ENCODE results near the gene TNF. TPM values are rescaled to one million over a fixed set of nuclear protein-coding genes. Genes with fewer than 3 reads are reported as not detected.
A peak's percentile ranks its signal among the peaks of the same experiment; 100 is the strongest.
"Not testable (repeated sequence)": the region's sequence is repeated elsewhere in the genome, so short reads cannot be mapped to it uniquely, and the experiment has no call there.

TNF gene
- total and polyA plus RNA-seq, 2 of the 13 experiments (the other 11 are each of a cell fraction or from before 2014, with no cell fraction given): not detected

DNA sequence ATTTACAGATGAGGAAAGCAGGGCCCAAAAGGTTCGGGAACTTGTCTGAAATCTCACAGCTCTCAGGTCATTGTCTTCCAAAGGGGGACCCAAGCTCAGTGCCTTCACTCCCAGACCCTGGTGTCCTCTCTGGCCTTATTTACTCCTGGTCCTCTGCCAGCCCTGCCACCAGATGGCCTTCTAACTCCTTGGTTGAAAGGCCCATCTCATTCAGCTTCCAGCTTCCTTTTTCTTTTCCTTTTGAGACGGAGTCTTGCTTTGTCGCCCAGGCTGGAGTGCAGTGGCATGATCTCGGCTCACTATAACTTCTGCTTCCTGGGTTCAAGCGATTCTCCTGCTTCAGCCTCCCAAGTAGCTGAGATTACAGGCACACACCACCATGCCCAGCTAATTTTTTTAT lies 24.0 kb upstream of the TNF start:
- H3K4me2 ChIP-seq (ENCODE audit: low read depth, low read length); H2AFZ ChIP-seq (ENCODE audit: low read length); H3K27ac ChIP-seq (ENCODE audit: extremely low read length, insufficient read depth, low read length); H4K20me1 ChIP-seq (ENCODE audit: insufficient read depth, low read length); DNase-seq (ENCODE audit: low spot score); H3K27me3 ChIP-seq (ENCODE audit: control insufficient read depth in 1 of 2, insufficient read depth in 2 of 2, low read length in 2 of 2); H3K79me2 ChIP-seq (ENCODE audit: insufficient read depth, low read length); FAIRE-seq; H3K9ac ChIP-seq (ENCODE audit: insufficient read depth, low read depth, low read length); ATAC-seq; H3K9me3 ChIP-seq (ENCODE audit: low read length); in situ Hi-C loops (cut with HindIII; ENCODE audit: extremely low pct_ligation_motif_present, low pct_unique_long_range_greater_than_20kb); BruUV-seq (replicated peaks); H3K4me3 ChIP-seq (replicated peaks in 1 of 3; ENCODE audit: insufficient read depth in 1 of 3, low read depth in 2 of 3, low read length in 3 of 3); TF ChIP-seq FOXA1 (IDR thresholded peaks at IDR 0.05): not testable (repeated sequence)
- TF ChIP-seq FOXA3 (CRISPR knock-in tag; IDR thresholded peaks at IDR 0.05) (peak; percentile 31; the same call in 1 of the 2 replicates), SMC3 (IDR thresholded peaks at IDR 0.05; ENCODE audit: low read length) (peak; percentile 65), CTCF (CRISPR knock-in tag; IDR thresholded peaks at IDR 0.05) (peak; percentile 73), STAG1 (CRISPR knock-in tag; IDR thresholded peaks at IDR 0.05) (peak; percentile 73), RAD21 (CRISPR knock-in tag; IDR thresholded peaks at IDR 0.05) (0 out of 2 replicates have a peak, but pooled peaks have one; percentile 36), FOXA1 (CRISPR knock-in tag; IDR thresholded peaks at IDR 0.05) (peak; percentile 73)
- H3K36me3 ChIP-seq (replicated peaks in 1 of 2; ENCODE audit: control insufficient read depth in 1 of 2, insufficient read depth in 2 of 2, low read length in 2 of 2): peaks cover 6 to 26% of the 10 kb centered on the region in 2 experiments
- ChIA-PET POLR2A (interaction anchor here (1.2 kb wide), 1 partner anchor 100 kb away, joined by 3 read pairs; no protein-coding TSS in a partner anchor), CTCF (ENCODE audit: low intra/inter-chr PET ratio, low total read pairs) (interaction anchor here (0.9 to 1.3 kb wide), 3 partner anchors 30 to 47 kb away, joined by 4 to 9 read pairs (median 5); no protein-coding TSS in a partner anchor)
- WGBS (ENCODE audit: low lambda C conversion rate): 96% methylated on average over 5 of the region's 5 CpGs
- H3K4me1 ChIP-seq (ENCODE audit: insufficient read depth, low read length): peaks cover 22% of the 10 kb centered on the region
- intact Hi-C loops (cut with micrococcal nuclease; ENCODE audit: unreplicated experiment): loop anchor here (1.0 kb wide), 1 partner anchor 46 kb away; no protein-coding TSS in a partner anchor

GRCh38 chr6:31556307-31556706 lies 19.1 kb upstream of the TNF start:
- peaks cover 22 to 52% of the 10 kb centered on the region in 2 experiments; a peak in 4 of 5 replicates for H3K36me3 ChIP-seq (replicated peaks in 1 of 2; ENCODE audit: control insufficient read depth in 1 of 2, insufficient read depth in 2 of 2, low read length in 2 of 2)
- ChIA-PET CTCF (ENCODE audit: low intra/inter-chr PET ratio, low total read pairs) (no interaction called here), POLR2A (no interaction called here)
- DNase-seq (ENCODE audit: low spot score): no peak
- no peaks in the 10 kb centered on the region for H3K79me2 ChIP-seq (ENCODE audit: insufficient read depth, low read length)
- in situ Hi-C loops (cut with HindIII; ENCODE audit: extremely low pct_ligation_motif_present, low pct_unique_long_range_greater_than_20kb) (no loop called here), intact Hi-C loops (cut with micrococcal nuclease; ENCODE audit: unreplicated experiment) (no loop called here)
- H3K4me1 ChIP-seq (ENCODE audit: insufficient read depth, low read length): no peaks in the 10 kb centered on the region
- FAIRE-seq: no peak
- no peaks in the 10 kb centered on the region for H4K20me1 ChIP-seq (ENCODE audit: insufficient read depth, low read length)
- no peak for ATAC-seq
- no peak overlapping the region for H3K4me3 ChIP-seq (replicated peaks in 1 of 3; ENCODE audit: insufficient read depth in 1 of 3, low read depth in 2 of 3, low read length in 3 of 3)
- BruUV-seq (replicated peaks): no TSS peak
- no peak overlapping the region for H3K27ac ChIP-seq (ENCODE audit: extremely low read length, insufficient read depth, low read length)
- H3K9ac ChIP-seq (ENCODE audit: insufficient read depth, low read depth, low read length): no peak overlapping the region
- H3K9me3 ChIP-seq (ENCODE audit: low read length): no peaks in the 10 kb centered on the region
- no peak overlapping the region for H2AFZ ChIP-seq (ENCODE audit: low read length)
- H3K27me3 ChIP-seq (ENCODE audit: control insufficient read depth in 1 of 2, insufficient read depth in 2 of 2, low read length in 2 of 2): no peaks in the 10 kb centered on the region
- 92% methylated on average over 3 of the region's 3 CpGs for WGBS (ENCODE audit: low lambda C conversion rate)
- H3K4me2 ChIP-seq (ENCODE audit: low read depth, low read length): no peak overlapping the region
- TF ChIP-seq PHF21A (CRISPR knock-in tag; IDR thresholded peaks at IDR 0.05) (no peak), ZNF850 (CRISPR knock-in tag; conservative IDR thresholded peaks at IDR 0.05) (no peak), ELF3 (CRISPR knock-in tag; IDR thresholded peaks at IDR 0.05) (no peak), IRF1 (CRISPR knock-in tag; IDR thresholded peaks at IDR 0.05; ENCODE audit: low read depth) (no peak), POLR2AphosphoS2 (IDR thresholded peaks at IDR 0.05; ENCODE audit: low read depth, low read length) (no peak), KAT7 (CRISPR knock-in tag; IDR thresholded peaks at IDR 0.05; ENCODE audit: borderline replicate concordance) (no peak)
- TF ChIP-seq, protein P1, sequence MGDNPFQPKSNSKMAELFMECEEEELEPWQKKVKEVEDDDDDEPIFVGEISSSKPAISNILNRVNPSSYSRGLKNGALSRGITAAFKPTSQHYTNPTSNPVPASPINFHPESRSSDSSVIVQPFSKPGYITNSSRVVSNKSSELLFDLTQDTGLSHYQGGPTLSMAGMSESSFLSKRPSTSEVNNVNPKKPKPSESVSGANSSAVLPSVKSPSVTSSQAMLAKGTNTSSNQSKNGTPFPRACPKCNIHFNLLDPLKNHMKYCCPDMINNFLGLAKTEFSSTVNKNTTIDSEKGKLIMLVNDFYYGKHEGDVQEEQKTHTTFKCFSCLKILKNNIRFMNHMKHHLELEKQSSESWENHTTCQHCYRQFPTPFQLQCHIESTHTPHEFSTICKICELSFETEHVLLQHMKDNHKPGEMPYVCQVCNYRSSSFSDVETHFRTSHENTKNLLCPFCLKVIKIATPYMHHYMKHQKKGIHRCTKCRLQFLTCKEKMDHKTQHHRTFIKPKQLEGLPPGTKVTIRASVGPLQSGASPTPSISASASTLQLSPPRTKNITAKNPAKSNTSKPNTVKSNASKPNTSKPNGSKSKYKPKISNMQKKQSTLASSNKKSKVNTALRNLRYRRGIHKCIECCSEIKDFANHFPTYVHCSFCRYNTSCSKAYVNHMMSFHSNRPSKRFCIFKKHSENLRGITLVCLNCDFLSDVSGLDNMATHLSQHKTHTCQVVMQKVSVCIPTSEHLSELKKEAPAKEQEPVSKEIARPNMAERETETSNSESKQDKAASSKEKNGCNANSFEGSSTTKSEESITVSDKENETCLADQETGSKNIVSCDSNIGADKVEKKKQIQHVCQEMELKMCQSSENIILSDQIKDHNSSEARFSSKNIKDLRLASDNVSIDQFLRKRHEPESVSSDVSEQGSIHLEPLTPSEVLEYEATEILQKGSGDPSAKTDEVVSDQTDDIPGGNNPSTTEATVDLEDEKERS (CRISPR knock-in tag; IDR thresholded peaks at IDR 0.05): no peak
